Esophagus muscularis mucosa (tissue), 4 donors: ENCODE data around the gene TMEM123.

Source experiments
- EP300 ChIP-seq: sonication (generic); formaldehyde crosslinking; IDR thresholded peaks from one replicate; pipeline ENCODE4 v1.6.1; 2017; ENCODE audit warnings: antibody characterized with exemption
- POLR2A ChIP-seq: fragments of 450-650 bp; IDR thresholded peaks from one replicate; pipeline ENCODE4 v1.6.1; 2017; ENCODE audit warnings: antibody characterized with exemption, moderate library complexity, mild to moderate bottlenecking, low read depth
- POLR2AphosphoS5 ChIP-seq, 2 donors: sonication (generic); formaldehyde crosslinking; IDR thresholded peaks; one replicate each; pipeline ENCODE4 v1.6.1; 2017; ENCODE audit warnings: antibody characterized with exemption in 2 of 2
- TF ChIP-seq, protein P1 (sequence below), 3 experiments: fragments of 200-600 bp in 2 of 3; fragments of 450-650 bp in 1 of 3; sonication (generic) in 2 of 3; IDR thresholded peaks; one replicate each; pipeline ENCODE4 v1.5.1; 2017 to 2019; ENCODE audit warnings: antibody characterized with exemption in 3 of 3, mild to moderate bottlenecking in 2 of 3, moderate library complexity in 1 of 3

DNA sequence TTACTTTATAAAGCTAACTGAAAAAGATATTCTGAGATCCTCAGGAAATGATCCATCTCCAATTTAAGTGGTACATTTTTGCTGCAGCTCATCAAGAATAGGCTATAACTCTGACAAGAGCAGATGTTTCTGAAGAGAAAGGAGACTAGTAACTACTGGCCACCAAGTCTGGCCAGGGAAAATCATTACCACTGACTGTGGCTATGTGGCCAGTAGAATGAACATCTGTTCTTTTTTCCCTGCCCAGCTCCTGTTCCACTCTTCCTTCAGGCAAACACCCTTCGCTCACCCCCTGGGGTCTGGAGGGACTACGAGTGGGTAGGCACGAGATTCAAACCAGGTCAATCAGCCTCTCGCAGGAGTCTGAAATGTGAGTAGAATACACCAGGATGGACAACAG is 23.9 kb downstream of the TMEM123 start:
- TF ChIP-seq, protein P1, sequence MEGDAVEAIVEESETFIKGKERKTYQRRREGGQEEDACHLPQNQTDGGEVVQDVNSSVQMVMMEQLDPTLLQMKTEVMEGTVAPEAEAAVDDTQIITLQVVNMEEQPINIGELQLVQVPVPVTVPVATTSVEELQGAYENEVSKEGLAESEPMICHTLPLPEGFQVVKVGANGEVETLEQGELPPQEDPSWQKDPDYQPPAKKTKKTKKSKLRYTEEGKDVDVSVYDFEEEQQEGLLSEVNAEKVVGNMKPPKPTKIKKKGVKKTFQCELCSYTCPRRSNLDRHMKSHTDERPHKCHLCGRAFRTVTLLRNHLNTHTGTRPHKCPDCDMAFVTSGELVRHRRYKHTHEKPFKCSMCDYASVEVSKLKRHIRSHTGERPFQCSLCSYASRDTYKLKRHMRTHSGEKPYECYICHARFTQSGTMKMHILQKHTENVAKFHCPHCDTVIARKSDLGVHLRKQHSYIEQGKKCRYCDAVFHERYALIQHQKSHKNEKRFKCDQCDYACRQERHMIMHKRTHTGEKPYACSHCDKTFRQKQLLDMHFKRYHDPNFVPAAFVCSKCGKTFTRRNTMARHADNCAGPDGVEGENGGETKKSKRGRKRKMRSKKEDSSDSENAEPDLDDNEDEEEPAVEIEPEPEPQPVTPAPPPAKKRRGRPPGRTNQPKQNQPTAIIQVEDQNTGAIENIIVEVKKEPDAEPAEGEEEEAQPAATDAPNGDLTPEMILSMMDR (IDR thresholded peaks at IDR 0.05): no peak
- TF ChIP-seq POLR2A (no peak), EP300 (no peak), POLR2AphosphoS5 (IDR thresholded peaks at IDR 0.05) (no peak)
